Ovary (tissue), 9 donors: ENCODE results near the gene TRMT61A. TPM values are rescaled to one million over a fixed set of nuclear protein-coding genes. Genes with fewer than 3 reads are reported as not detected.
A peak's percentile ranks its signal among the peaks of the same experiment; 100 is the strongest.

Experiments used
- DNase-seq, 5 donors: peaks; one replicate each; pipeline ENCODE4 v3.0.0-alpha.2; 2019 to 2020
- H3K27ac ChIP-seq, 2 donors: fragments of 200-600 bp; one replicate each; pipeline versions ENCODE4 v1.5.1 to v1.8.0; 2019 to 2022
- H3K27me3 ChIP-seq: fragments of 200-600 bp; one replicate; pipeline ENCODE4 v1.8.0; 2022
- H3K36me3 ChIP-seq: fragments of 200-600 bp; sonication (generic); one replicate; pipeline ENCODE4 v1.5.1; 2019
- H3K4me1 ChIP-seq: one replicate; pipeline ENCODE4 v1.8.1; 2013; ENCODE audit warnings: mild to moderate bottlenecking, moderate library complexity; ENCODE audit not compliant: insufficient read depth
- H3K4me3 ChIP-seq: fragments of 200-600 bp; sonication (generic); one replicate; pipeline ENCODE4 v1.5.1; 2017
- H3K9me3 ChIP-seq, 2 donors: fragments of 200-600 bp in 1 of 2; sonication (generic) in 1 of 2; one replicate each; pipeline versions ENCODE4 v1.5.1 to v1.8.1; 2013 to 2019; ENCODE audit warnings: mild to moderate bottlenecking in 1 of 2, moderate library complexity in 1 of 2
- EP300 ChIP-seq: sonication (generic); formaldehyde crosslinking; IDR thresholded peaks from one replicate; pipeline ENCODE4 v1.6.1; 2017; ENCODE audit warnings: antibody characterized with exemption
- POLR2A ChIP-seq: fragments of 450-650 bp; IDR thresholded peaks from one replicate; pipeline ENCODE4 v1.6.1; 2017; ENCODE audit warnings: antibody characterized with exemption, mild to moderate bottlenecking, moderate library complexity
- WGBS, 3 donors: extraction: QIAGEN DNeasy Blood & Tissue Kit in 1 of 3; methylation state at CpG; one replicate each; pipeline versions ENCODE4 v1.1.5 to v1.1.7; 2013 to 2017; 5-methylcytosine and 5-hydroxymethylcytosine counted together
- intact Hi-C, 4 donors: fragments of 100-400 bp; cut with DNase I; formaldehyde crosslinking; loops; one replicate each; pipeline versions ENCODE4 v1.11.0 to v1.15.1; 2022 to 2023
- polyA plus RNA-seq, 2 donors: library from polyadenylated mRNA; stranded (reverse); fragments of 200-250 nt in 1 of 2; fragments of 350-450 nt in 1 of 2; fragmentation: Illumina TruSeq in 1 of 2; extraction: RNeasy Lipid Tissue Mini Kit (QIAGEN cat#74804) in 1 of 2; gene quantifications; one replicate each; pipeline ENCODE4 v1.2.3, GENCODE V29; 2013 to 2014
- total RNA-seq, 7 donors: library from RNA; depleted of rRNA in 2 of 7; stranded (reverse); fragments of >200 nt in 2 of 7; fragmentation: NEBNext Ultra II Directional in 3 of 7; extraction: Animal tissue kit (Norgen Biotek cat#: 25700) in 3 of 7; gene quantifications; one replicate each; pipeline versions ENCODE4 v1.1.0 to v1.2.4, GENCODE V29; 2016 to 2023
- TF ChIP-seq, protein P1 (sequence below), 3 donors: fragments of 450-650 bp in 2 of 3; fragments of 200-600 bp in 1 of 3; IDR thresholded peaks; one replicate each; pipeline versions ENCODE4 v1.5.1 to v1.8.0; 2016 to 2022; ENCODE audit warnings: antibody characterized with exemption in 3 of 3, mild to moderate bottlenecking in 1 of 3
- donor health status: DM: no; HTN: no; CAD: no; lungs with moderate emphysema.
- donor health status: DM: no; HTN: no; CAD: no.
- donor health status: Bipolar disorder and iron deficiency.
- donor health status: DM: yes; HTN: yes; CAD: no.
- donor health status: DM: no; HTN: no; CAD: no.
- donor health status: DM: yes; HTN: yes; CAD: no.

Gene TRMT61A
- total and polyA plus RNA-seq, 9 donors, result 0.62 to 20.9 (median 12.8) TPM

DNA sequence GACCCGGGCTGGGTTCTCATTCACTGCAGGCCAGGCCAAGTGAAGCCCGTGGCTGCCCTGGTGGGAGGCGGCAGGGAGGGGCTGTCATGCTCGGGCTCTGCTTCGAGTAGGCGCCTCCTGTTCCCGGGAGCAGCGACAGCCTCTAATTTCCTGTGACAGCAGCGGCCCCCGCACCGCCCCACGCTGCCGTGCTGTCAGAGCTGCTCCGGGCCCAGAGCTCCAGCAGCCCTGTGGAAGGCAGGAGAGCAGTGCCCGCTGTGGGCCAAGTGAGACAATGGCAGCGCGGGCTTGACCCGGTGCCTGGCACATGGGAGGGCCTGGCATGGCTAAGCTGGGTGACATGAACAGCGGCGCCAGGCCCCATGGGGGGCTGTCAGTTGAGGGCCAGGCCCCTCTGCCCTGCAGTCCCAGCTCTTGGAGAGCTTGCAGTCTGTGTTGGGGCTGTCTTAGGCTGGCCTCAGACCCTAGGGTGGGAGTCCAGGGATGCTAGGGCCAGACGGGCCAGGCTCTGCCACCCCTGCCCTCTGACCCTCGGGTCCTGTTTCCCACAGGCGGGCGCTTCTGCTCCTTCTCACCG lies 5.1 kb downstream of the TRMT61A start:
- intact Hi-C loops, result no loop called here
- peak in 1 of 5 donors; percentile 25 for DNase-seq
- Histone ChIP-seq H3K36me3 (no peaks in the 10 kb centered on the region), H3K4me1 (peaks cover 8% of the 10 kb centered on the region), H3K27ac (peak overlapping the region in 1 of 2 donors; percentile 31), H3K27me3 (no peaks in the 10 kb centered on the region), H3K9me3 (no peaks in the 10 kb centered on the region), H3K4me3 (no peak overlapping the region)
- TF ChIP-seq, protein P1, sequence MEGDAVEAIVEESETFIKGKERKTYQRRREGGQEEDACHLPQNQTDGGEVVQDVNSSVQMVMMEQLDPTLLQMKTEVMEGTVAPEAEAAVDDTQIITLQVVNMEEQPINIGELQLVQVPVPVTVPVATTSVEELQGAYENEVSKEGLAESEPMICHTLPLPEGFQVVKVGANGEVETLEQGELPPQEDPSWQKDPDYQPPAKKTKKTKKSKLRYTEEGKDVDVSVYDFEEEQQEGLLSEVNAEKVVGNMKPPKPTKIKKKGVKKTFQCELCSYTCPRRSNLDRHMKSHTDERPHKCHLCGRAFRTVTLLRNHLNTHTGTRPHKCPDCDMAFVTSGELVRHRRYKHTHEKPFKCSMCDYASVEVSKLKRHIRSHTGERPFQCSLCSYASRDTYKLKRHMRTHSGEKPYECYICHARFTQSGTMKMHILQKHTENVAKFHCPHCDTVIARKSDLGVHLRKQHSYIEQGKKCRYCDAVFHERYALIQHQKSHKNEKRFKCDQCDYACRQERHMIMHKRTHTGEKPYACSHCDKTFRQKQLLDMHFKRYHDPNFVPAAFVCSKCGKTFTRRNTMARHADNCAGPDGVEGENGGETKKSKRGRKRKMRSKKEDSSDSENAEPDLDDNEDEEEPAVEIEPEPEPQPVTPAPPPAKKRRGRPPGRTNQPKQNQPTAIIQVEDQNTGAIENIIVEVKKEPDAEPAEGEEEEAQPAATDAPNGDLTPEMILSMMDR (IDR thresholded peaks at IDR 0.05), result no peak
- TF ChIP-seq POLR2A (no peak), EP300 (no peak)
- 78 to 82% (median 79%) methylated on average over 19 to 25 of the region's 25 CpGs for WGBS, 3 donors

DNA sequence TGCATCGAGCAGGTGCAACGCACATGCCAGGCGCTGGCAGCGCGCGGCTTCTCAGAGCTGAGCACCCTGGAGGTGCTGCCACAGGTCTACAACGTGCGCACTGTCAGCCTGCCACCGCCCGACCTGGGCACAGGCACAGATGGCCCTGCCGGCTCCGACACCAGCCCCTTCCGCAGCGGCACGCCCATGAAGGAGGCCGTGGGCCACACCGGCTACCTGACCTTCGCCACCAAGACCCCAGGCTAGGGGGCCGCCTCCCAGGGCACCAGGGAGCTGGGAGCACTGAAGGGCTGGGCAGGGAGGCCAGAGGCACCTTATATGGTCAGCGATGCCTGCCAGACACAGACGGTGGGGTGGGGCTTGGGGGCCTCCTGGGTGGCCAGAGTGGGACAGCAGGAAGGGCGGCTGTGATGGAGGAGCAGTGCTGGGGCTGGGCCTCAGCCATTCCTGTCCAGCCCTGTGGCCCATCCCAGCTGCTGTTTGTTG lies 5.6 kb downstream of the TRMT61A start:
- peaks cover 7% of the 10 kb centered on the region for H3K4me1 ChIP-seq
- H3K27ac ChIP-seq, result peak overlapping the region in 1 of 2 donors; percentile 24
- intact Hi-C loops, result no loop called here
- no peaks in the 10 kb centered on the region for H3K9me3 ChIP-seq
- no peak overlapping the region for H3K4me3 ChIP-seq
- H3K27me3 ChIP-seq, result no peaks in the 10 kb centered on the region
- TF ChIP-seq EP300, result no peak
- TF ChIP-seq POLR2A, result no peak
- TF ChIP-seq, protein P1 (IDR thresholded peaks at IDR 0.05), result no peak
- WGBS, 3 donors, result 72 to 82% (median 73%) methylated on average over 6 to 22 of the region's 22 CpGs
- peak in 1 of 5 donors; percentile 35 for DNase-seq
- no peaks in the 10 kb centered on the region for H3K36me3 ChIP-seq

DNA sequence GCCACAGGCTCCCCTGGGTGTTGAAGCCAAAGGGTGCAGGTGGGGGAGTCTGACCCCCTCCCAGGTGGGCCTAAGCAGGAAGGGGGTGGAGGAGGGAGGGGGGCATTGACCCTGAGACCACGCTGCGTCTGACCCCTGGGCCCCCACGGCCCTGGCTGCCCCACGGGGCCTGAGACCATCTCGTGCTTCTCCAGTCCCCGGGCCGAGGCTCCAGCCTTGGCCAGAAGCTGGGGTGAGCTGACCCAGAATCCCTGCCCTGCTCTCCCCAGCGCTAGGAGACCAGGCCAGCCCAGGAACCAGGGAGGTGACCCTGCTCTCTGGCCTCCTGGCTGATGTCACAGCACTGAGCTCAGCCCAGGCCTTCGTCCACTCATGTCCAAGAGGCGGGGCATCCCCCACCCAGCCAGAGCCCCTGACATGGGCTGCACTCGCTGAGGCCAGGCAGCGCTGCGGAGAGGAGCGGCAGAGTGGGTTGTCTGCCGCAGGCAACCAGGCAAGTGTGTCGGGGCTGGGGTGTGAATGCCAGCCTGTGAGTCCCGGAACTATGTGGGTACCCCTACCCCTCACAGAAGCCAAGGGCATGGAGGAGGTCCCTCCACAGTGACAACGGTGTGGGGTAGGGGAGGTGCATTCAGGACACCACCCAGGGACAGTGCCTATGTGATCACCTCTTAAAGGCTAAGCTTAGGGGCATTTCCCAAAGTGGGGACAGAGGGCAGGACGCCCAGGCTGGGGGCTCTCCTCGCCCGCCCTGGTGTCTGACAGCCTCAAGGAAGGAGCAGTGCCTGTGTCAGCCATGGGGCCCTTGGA lies 6.3 kb downstream of the TRMT61A start:
- intact Hi-C loops, result no loop called here
- H3K27me3 ChIP-seq, result no peaks in the 10 kb centered on the region
- no peaks in the 10 kb centered on the region for H3K36me3 ChIP-seq
- TF ChIP-seq POLR2A (no peak), EP300 (no peak)
- TF ChIP-seq, protein P1 (IDR thresholded peaks at IDR 0.05), result no peak
- peaks cover 3% of the 10 kb centered on the region for H3K4me1 ChIP-seq
- peak overlapping the region in 1 of 2 donors; percentile 24 for H3K27ac ChIP-seq
- H3K4me3 ChIP-seq, result no peak overlapping the region
- WGBS, 3 donors, result 63 to 80% (median 68%) methylated on average over 15 to 21 of the region's 21 CpGs
- H3K9me3 ChIP-seq, result no peaks in the 10 kb centered on the region
- DNase-seq, result peak in 1 of 5 donors; percentile 36

DNA sequence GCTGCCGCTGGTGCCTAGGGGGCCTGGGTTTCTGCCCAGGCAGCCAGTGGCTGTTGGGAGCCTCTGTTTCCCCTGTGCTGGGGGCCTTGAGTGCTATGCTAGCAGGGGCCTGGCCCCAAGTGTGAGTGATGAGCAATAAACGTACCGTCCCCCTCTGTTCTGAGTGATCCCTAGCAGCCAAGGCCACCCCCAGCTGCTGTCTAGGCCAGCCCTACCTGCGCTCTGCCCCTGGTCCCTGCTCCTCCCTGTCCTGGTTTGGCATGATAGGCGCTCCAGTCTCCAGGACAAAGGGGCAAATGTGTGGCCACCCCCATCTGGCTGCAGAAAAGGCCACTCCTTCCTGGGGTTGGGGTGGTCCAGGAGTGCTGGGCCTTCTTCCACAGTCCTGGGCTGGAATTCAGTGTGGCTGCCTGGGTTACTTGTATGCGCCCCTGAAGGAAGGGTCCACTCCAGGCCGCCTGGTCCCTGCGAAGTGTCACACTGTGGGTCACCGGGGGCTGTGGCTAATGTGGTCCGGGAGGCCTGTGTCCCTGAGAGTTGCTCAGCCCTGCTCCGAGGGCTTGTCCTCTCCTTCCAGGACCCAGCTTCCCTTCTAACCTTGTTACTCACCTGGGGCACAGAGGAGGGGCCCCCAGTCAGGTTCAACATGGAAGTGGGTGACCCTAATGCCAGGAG lies 7.0 kb downstream of the TRMT61A start:
- Histone ChIP-seq H3K9me3 (no peaks in the 10 kb centered on the region), H3K27me3 (no peaks in the 10 kb centered on the region), H3K36me3 (no peaks in the 10 kb centered on the region), H3K4me3 (no peak overlapping the region), H3K27ac (no peak overlapping the region), H3K4me1 (peaks cover 5% of the 10 kb centered on the region)
- peak in 2 of 5 donors; percentile 18 to 38 for DNase-seq
- intact Hi-C loops, result no loop called here
- no peak for TF ChIP-seq EP300
- TF ChIP-seq, protein P1 (IDR thresholded peaks at IDR 0.05), result no peak
- no peak for TF ChIP-seq POLR2A
- 79 to 89% (median 87%) methylated on average over 11 of the region's 11 CpGs for WGBS, 3 donors
